Measurements from ENCODE around the gene BCLAF3.

GRCh38 chrX:20029728-20030127 lies 38.9 kb upstream of the BCLAF3 start:
- TF ChIP-seq ZNF407 (IDR thresholded peaks at IDR 0.05; ENCODE audit: low read depth): no peak
- no peak for TF ChIP-seq CTCF (IDR thresholded peaks at IDR 0.05 in 2 of 3, conservative IDR thresholded peaks at IDR 0.05 in 1 of 3; ENCODE audit: insufficient read depth in 2 of 3, low read depth in 1 of 3, low read length in 3 of 3)
- TF ChIP-seq ATF2 (CRISPR knock-in tag; IDR thresholded peaks at IDR 0.05): no peak
- no peak for TF ChIP-seq IRF2 (CRISPR knock-in tag; IDR thresholded peaks at IDR 0.05)
- no peak for TF ChIP-seq POLR2AphosphoS2 (IDR thresholded peaks at IDR 0.05; ENCODE audit: low read length)
- no peak for TF ChIP-seq E2F1 (CRISPR knock-in tag; IDR thresholded peaks at IDR 0.05)
- TF ChIP-seq BRF2 (IDR thresholded peaks at IDR 0.05; ENCODE audit: borderline replicate concordance, insufficient read depth, insufficient read length): no peak
- TF ChIP-seq ZFP36 (IDR thresholded peaks at IDR 0.05; ENCODE audit: low read depth, low read length, partially characterized antibody): no peak
- TF ChIP-seq ADNP (tag; IDR thresholded peaks at IDR 0.05): no peak

Measured in K562 (cell line).